Choroid plexus epithelial cell (primary cell): ENCODE data around the gene NAA10.

Experiments
- DNase-seq: peaks from one replicate; pipeline ENCODE4 v3.0.0-alpha.2; 2010; ENCODE audit warnings: low read depth
- H3K4me3 ChIP-seq: 2 replicates; pipeline ENCODE4 v1.5.1; 2011; ENCODE audit warnings: low read depth, mild to moderate bottlenecking, control low read depth, low read length, moderate library complexity
- TF ChIP-seq, protein P1 (sequence below): conservative IDR thresholded peaks from 2 replicates; pipeline ENCODE4 v1.5.1; 2011; ENCODE audit warnings: low read depth, mild to moderate bottlenecking, control low read depth, inconsistent platforms, low read length, moderate library complexity

Gene NAA10

GRCh38 chrX:153973127-153974002, 38.5 kb upstream of the NAA10 start:
- peak; percentile 34 for DNase-seq
- H3K4me3 ChIP-seq = peak overlapping the region; percentile 83

DNA sequence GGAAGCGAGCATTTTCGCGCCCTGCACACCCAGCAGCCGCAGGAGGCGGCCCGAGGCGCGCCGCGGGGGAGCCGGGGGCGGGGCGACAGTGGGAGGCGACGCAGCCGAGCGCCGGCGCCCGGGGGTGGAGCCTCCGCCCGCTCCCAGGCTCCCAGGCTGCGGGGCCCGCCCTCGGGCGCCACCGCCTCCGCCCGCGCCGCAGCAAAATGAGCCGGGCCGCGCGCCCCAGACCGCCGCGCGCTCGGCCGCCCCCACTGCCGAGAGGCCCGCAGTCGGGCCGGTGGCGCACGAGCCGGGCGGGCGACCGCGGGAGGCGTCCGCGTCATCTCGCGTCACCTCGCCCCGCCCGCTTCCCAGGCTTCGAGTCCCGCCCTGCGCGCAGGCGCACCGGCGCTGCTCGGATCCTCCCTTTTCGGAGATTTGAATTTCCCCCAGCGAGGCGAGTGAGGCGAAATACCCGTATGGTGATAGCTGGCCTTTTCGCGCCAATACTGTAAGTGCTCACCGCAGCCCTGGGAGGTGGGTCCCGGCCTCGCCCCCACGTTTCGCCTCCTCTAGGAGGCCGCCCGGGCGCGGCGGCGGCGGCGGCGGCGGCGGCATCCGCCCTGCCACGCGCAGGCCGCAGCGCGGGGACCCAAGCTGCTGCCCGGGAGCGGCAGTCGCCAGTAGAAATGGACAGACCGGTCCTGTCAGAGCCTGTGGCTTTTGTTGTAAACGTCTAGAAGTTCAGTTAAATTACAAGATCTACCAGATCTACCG, 37.7 kb upstream of the NAA10 start, which contains the start of gene TMEM187:
TMEM187 (plus strand) TSS at position 387 of the 759 bp plus-strand sequence. CDS start 9,309 bp downstream, outside the sequence.
- TF ChIP-seq, protein P1, sequence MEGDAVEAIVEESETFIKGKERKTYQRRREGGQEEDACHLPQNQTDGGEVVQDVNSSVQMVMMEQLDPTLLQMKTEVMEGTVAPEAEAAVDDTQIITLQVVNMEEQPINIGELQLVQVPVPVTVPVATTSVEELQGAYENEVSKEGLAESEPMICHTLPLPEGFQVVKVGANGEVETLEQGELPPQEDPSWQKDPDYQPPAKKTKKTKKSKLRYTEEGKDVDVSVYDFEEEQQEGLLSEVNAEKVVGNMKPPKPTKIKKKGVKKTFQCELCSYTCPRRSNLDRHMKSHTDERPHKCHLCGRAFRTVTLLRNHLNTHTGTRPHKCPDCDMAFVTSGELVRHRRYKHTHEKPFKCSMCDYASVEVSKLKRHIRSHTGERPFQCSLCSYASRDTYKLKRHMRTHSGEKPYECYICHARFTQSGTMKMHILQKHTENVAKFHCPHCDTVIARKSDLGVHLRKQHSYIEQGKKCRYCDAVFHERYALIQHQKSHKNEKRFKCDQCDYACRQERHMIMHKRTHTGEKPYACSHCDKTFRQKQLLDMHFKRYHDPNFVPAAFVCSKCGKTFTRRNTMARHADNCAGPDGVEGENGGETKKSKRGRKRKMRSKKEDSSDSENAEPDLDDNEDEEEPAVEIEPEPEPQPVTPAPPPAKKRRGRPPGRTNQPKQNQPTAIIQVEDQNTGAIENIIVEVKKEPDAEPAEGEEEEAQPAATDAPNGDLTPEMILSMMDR = no peak
- H3K4me3 ChIP-seq = peak within 1 kb of the TSS; percentile 83
- DNase-seq = peak; percentile 88

More at GRCh38 chrX:153973127-153974002, 38.5 kb upstream of the NAA10 start:
- TF ChIP-seq, protein P1 = no peak

GRCh38 chrX:153971450-153972367, 36.9 kb upstream of the NAA10 start, which contains the start of gene HCFC1:
HCFC1 (minus strand) TSS chrX:153971818; CDS start chrX:153970840, 978 bp downstream.
- DNase-seq = peak; percentile 88
- peak within 1 kb of the TSS; percentile 83 for H3K4me3 ChIP-seq
- TF ChIP-seq, protein P1 = no peak

DNA sequence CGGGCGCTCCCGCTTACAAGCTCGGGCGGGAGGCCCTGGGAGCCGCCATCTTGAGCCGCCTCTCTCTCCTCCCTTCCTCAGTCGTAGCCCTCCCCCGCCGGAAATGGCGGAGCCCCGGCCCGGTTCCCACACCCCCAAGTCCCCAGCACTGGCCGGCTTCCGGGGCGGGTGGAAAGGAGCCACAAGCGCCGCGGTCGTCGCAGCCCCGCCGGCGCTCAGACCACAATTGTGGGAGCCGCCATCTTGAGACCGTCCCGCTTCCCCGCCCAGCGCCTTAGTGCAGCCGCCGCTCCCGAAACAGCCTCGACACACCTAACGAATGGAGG, 36.2 kb upstream of the NAA10 start:
- H3K4me3 ChIP-seq = peak overlapping the region; percentile 83
- TF ChIP-seq, protein P1 = no peak
- DNase-seq = peak; percentile 90

- peak overlapping the region; percentile 83 for H3K4me3 ChIP-seq
- peak; percentile 85 for DNase-seq
- TF ChIP-seq, protein P1 = no peak
Observed at GRCh38 chrX:153970357-153971123, 35.7 kb upstream of the NAA10 start.
